ENCODE data around the gene GJD2. TPM values are rescaled to one million over a fixed set of nuclear protein-coding genes. Genes with fewer than 3 reads are reported as not detected.

The GJD2 gene
- total RNA-seq, 1 donor from 2014 or later: 0.89 TPM

DNA sequence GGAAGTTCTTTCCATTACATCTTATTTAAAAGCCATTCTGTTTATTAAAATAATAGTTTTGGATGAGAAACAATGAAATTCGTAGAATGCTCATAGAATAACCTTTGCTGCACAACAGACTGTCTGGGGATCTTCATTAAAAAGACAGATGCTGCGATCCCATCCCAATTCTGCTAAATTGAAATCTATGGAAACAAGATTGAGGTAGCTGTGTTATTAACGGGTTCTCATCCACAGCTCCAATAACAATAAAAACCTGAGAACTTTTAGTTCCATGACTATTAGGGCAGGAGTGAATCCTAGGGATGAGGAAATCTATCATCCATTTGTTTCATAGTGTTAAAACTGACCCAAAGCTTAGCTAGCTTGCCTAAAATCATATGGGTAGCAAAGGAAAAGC is 2.5 kb upstream of the GJD2 start:
- DNase-seq (ENCODE audit: extremely low spot score, unreplicated experiment): no peak
- Mint-ChIP-seq H3K9me3 (no peaks in the 10 kb centered on the region), H3K27me3 (peaks cover 87% of the 10 kb centered on the region), H3K4me1 (ENCODE audit: unreplicated experiment) (no peaks in the 10 kb centered on the region), H3K36me3 (no peaks in the 10 kb centered on the region), H3K4me3 (no peak overlapping the region), H3K27ac (no peak overlapping the region)
- TF ChIP-seq, protein P1, sequence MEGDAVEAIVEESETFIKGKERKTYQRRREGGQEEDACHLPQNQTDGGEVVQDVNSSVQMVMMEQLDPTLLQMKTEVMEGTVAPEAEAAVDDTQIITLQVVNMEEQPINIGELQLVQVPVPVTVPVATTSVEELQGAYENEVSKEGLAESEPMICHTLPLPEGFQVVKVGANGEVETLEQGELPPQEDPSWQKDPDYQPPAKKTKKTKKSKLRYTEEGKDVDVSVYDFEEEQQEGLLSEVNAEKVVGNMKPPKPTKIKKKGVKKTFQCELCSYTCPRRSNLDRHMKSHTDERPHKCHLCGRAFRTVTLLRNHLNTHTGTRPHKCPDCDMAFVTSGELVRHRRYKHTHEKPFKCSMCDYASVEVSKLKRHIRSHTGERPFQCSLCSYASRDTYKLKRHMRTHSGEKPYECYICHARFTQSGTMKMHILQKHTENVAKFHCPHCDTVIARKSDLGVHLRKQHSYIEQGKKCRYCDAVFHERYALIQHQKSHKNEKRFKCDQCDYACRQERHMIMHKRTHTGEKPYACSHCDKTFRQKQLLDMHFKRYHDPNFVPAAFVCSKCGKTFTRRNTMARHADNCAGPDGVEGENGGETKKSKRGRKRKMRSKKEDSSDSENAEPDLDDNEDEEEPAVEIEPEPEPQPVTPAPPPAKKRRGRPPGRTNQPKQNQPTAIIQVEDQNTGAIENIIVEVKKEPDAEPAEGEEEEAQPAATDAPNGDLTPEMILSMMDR (conservative IDR thresholded peaks at IDR 0.05): no peak

DNA sequence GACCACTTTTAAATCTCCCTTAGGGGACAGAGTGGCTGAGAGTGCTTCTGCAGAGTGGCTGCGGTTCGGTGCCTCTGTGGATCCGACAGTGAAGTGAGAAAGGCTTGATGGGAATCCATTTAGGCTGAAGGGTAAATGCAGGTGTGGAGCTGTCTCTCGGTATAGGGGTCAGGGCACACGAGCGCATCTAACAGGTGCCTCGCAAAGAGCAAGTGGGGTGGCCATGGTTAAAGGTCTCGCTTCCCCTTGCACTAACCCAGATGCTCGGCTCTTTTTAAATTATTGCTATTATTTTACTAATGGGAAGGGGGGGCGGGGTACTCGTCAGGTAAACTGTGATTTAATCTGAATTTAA is 598 bp upstream of the GJD2 start:
- no peaks in the 10 kb centered on the region for H3K4me1 Mint-ChIP-seq (ENCODE audit: unreplicated experiment)
- peak overlapping the region; percentile 82 for H3K4me3 Mint-ChIP-seq
- TF ChIP-seq, protein P1 (conservative IDR thresholded peaks at IDR 0.05): no peak
- no peak overlapping the region for H3K27ac Mint-ChIP-seq
- H3K36me3 Mint-ChIP-seq: no peaks in the 10 kb centered on the region
- DNase-seq (ENCODE audit: extremely low spot score, unreplicated experiment): no peak
- H3K27me3 Mint-ChIP-seq: peaks cover 84% of the 10 kb centered on the region
- no peaks in the 10 kb centered on the region for H3K9me3 Mint-ChIP-seq

DNA sequence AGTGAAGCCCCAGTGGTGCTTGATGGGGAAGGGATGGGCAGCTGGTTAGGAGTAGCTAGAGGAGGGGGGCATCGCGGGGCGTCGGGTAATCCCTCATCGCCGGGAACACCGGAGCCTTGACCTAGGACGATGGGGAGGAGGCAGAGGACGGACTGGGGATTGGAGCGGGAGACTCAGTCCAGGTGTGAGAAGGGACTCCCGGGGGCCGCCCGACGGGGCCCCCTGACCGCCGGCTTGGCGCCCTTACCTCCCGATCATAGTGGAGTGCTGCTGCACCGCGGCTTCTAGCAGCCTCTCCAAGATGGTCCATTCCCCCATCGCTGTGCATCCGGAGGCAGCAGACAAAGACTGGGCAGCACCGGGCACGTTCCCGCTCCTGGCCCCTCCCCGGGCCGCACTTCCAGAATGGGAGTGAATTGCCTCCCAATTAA is 612 bp downstream of the GJD2 start:
- H3K4me1 Mint-ChIP-seq (ENCODE audit: unreplicated experiment): no peaks in the 10 kb centered on the region
- DNase-seq (ENCODE audit: extremely low spot score, unreplicated experiment): no peak
- H3K36me3 Mint-ChIP-seq: no peaks in the 10 kb centered on the region
- H3K4me3 Mint-ChIP-seq: peak overlapping the region; percentile 81
- H3K27ac Mint-ChIP-seq: no peak overlapping the region
- no peaks in the 10 kb centered on the region for H3K9me3 Mint-ChIP-seq
- H3K27me3 Mint-ChIP-seq: peaks cover 78% of the 10 kb centered on the region
- TF ChIP-seq, protein P1 (conservative IDR thresholded peaks at IDR 0.05): no peak

DNA sequence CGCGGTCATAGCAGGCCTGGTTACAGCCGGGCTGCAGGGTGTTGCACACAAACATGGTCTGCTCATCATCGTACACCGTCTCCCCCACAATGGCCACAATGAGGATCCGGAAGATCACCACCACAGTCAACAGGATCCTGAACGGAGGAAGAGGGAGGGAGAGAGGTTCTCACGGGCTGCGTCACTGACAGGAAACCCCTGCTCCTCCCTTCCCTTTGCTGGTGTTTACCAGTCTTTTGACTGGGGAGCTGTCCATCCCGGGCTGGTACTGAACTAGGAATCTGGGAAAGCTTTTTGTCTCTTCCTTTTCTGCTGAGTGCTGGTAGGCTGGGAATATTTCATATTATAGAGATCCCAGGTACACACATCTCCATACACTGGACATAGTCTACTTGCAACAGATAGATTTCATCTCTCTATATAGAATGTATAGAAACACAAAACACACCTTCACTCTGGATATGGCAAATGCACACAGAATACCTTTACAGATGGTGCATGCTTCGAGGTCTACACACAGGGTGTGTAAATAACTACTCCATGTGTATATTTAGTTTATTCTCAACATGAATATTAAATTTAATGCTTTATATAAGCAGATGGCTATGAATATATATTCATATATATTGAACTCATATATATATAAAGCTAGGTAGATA is 1.4 kb downstream of the GJD2 start:
- TF ChIP-seq, protein P1 (conservative IDR thresholded peaks at IDR 0.05): no peak
- Mint-ChIP-seq H3K9me3 (no peaks in the 10 kb centered on the region), H3K4me1 (ENCODE audit: unreplicated experiment) (no peaks in the 10 kb centered on the region), H3K36me3 (no peaks in the 10 kb centered on the region), H3K4me3 (peak overlapping the region; percentile 81), H3K27ac (no peak overlapping the region), H3K27me3 (peaks cover 70% of the 10 kb centered on the region)
- no peak for DNase-seq (ENCODE audit: extremely low spot score, unreplicated experiment)

DNA sequence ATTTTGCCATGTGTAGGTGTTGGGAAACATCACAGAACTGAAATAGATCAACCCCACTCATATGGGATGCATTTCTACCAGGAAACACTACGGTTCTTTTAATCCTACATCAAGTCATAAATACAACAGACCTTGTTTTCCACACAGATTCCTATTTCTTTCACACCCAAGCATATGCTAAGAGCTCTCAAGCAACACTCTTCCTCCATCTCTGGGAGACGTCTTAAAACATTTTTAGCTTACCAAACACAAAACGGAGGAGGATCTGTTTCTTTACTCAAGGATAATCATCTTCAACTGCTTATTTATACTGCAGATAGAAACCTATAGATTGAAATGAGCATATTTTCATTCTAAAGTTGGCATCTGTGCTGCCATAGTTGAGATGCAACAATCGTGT is 5.1 kb downstream of the GJD2 start:
- Mint-ChIP-seq H3K27me3 (peaks cover 49% of the 10 kb centered on the region), H3K36me3 (no peaks in the 10 kb centered on the region), H3K4me3 (no peak overlapping the region), H3K9me3 (no peaks in the 10 kb centered on the region), H3K27ac (no peak overlapping the region), H3K4me1 (ENCODE audit: unreplicated experiment) (no peaks in the 10 kb centered on the region)
- no peak for DNase-seq (ENCODE audit: extremely low spot score, unreplicated experiment)
- TF ChIP-seq, protein P1 (conservative IDR thresholded peaks at IDR 0.05): no peak
